Glutamatergic neuron (in vitro differentiated cells): ENCODE data around the gene MSI2. TPM values are rescaled to one million over a fixed set of nuclear protein-coding genes. Genes with fewer than 3 reads are reported as not detected.

ENCODE experiments used
- DNase-seq: peaks from one replicate; pipeline ENCODE4 v3.0.0; 2022
- H3K27ac Mint-ChIP-seq: one replicate; pipeline ENCODE4 v1.8.0; 2020; ENCODE audit warnings: mild to moderate bottlenecking, mixed read lengths, inconsistent platforms; ENCODE audit not compliant: unreplicated experiment
- H3K27me3 Mint-ChIP-seq: one replicate; pipeline ENCODE4 v1.8.0; 2020; ENCODE audit warnings: mild to moderate bottlenecking, moderate library complexity, mixed read lengths, inconsistent platforms; ENCODE audit not compliant: unreplicated experiment
- H3K36me3 Mint-ChIP-seq: one replicate; pipeline ENCODE4 v1.8.0; 2020; ENCODE audit warnings: mild to moderate bottlenecking, mixed read lengths, inconsistent platforms; ENCODE audit not compliant: unreplicated experiment
- H3K4me1 Mint-ChIP-seq: one replicate; pipeline ENCODE4 v1.8.0; 2020; ENCODE audit warnings: mild to moderate bottlenecking, low read depth, mixed read lengths, inconsistent platforms; ENCODE audit not compliant: unreplicated experiment
- H3K4me3 Mint-ChIP-seq: one replicate; pipeline ENCODE4 v1.8.0; 2020; ENCODE audit warnings: mild to moderate bottlenecking, mixed read lengths, inconsistent platforms; ENCODE audit not compliant: unreplicated experiment
- H3K9me3 Mint-ChIP-seq: one replicate; pipeline ENCODE4 v1.8.0; 2020; ENCODE audit warnings: mild to moderate bottlenecking, moderate library complexity, mixed read lengths, inconsistent platforms; ENCODE audit not compliant: unreplicated experiment
- total RNA-seq: library from RNA; stranded (reverse); fragmentation: NEBNext Ultra II Directional; extraction: Animal tissue kit (Norgen Biotek cat#: 25700); gene quantifications from one replicate; pipeline ENCODE4 v1.2.1, GENCODE V29; 2021; ENCODE audit not compliant: unreplicated experiment
- TF ChIP-seq, protein P1 (sequence below): fragments of 200-600 bp; sonication (generic); IDR thresholded peaks from one replicate; pipeline ENCODE4 v1.5.0; 2021; ENCODE audit not compliant: partially characterized antibody, unreplicated experiment

The MSI2 gene
- total RNA-seq, 1 donor from 2014 or later = 141 TPM

DNA sequence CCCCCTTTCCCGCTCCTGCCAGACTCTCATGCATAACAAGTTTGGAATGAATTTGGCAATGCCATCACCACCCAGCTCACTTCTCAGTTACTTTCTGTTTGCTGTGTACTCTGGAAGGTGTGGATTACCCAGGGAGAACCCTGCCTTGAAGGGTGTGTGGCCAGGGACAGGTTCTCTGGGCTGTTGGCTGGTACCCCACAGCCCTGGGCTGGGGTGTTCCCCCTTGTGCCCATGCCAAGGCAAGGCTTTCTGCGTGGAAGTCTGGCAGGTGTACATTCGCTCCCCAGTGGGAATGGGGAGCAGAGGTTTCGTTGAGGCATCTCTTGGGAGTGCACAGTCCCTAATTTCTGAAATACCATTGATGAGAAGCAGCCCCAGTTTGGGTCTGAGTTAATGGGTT is 301.1 kb downstream of the MSI2 start:
- TF ChIP-seq, protein P1, sequence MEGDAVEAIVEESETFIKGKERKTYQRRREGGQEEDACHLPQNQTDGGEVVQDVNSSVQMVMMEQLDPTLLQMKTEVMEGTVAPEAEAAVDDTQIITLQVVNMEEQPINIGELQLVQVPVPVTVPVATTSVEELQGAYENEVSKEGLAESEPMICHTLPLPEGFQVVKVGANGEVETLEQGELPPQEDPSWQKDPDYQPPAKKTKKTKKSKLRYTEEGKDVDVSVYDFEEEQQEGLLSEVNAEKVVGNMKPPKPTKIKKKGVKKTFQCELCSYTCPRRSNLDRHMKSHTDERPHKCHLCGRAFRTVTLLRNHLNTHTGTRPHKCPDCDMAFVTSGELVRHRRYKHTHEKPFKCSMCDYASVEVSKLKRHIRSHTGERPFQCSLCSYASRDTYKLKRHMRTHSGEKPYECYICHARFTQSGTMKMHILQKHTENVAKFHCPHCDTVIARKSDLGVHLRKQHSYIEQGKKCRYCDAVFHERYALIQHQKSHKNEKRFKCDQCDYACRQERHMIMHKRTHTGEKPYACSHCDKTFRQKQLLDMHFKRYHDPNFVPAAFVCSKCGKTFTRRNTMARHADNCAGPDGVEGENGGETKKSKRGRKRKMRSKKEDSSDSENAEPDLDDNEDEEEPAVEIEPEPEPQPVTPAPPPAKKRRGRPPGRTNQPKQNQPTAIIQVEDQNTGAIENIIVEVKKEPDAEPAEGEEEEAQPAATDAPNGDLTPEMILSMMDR = no peak
- Mint-ChIP-seq H3K9me3 (peaks cover 24% of the 10 kb centered on the region), H3K36me3 (no peaks in the 10 kb centered on the region), H3K27ac (peak overlapping the region; percentile 52), H3K27me3 (peaks cover 12% of the 10 kb centered on the region), H3K4me3 (no peak overlapping the region), H3K4me1 (peaks cover 73% of the 10 kb centered on the region)
- no peak for DNase-seq

DNA sequence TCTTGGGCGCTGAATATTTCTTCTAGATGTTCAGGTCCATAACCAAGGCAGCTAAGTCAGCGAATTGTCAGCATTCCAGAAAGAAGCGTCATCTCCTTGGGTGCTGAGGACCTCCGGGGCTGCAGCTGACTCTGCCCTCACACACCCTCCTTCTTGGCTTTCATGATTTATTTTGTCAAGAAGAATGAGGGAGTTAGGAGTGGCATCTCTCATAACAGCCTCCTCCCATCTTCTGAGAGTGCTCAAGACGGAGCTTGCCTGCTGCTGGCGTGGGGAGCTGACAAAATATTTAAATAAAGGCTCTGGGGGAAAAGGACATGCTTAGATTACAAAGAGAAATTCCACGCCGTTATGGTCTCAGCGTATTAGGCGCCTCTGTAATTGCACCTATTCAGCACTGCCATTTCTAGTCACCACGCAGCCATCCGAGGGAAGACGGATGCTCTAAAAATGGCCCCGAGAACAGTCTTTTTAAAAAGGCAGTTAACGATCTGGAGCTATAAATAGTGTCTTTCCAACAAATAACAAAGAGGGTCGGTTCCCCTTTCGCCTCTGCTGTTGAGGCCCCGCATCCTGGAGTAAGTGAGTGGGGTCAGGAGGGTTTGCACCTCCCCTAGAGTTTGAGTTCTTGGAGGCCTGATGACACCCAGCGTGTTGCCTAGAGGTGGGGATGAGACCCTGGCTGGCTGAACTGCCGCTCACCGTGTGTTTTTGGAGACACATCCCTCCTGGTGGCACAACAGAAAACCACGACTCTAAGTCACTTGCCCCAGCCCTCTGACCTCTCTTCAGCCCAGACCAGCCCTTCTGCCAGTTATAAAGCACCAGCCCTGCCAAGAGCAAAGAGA is 301.7 kb downstream of the MSI2 start:
- Mint-ChIP-seq H3K27ac (peak overlapping the region; percentile 52), H3K36me3 (no peaks in the 10 kb centered on the region), H3K9me3 (peaks cover 24% of the 10 kb centered on the region), H3K4me3 (peak overlapping the region; percentile 50), H3K4me1 (peaks cover 68% of the 10 kb centered on the region), H3K27me3 (peaks cover 9% of the 10 kb centered on the region)
- TF ChIP-seq, protein P1 = no peak
- no peak for DNase-seq

DNA sequence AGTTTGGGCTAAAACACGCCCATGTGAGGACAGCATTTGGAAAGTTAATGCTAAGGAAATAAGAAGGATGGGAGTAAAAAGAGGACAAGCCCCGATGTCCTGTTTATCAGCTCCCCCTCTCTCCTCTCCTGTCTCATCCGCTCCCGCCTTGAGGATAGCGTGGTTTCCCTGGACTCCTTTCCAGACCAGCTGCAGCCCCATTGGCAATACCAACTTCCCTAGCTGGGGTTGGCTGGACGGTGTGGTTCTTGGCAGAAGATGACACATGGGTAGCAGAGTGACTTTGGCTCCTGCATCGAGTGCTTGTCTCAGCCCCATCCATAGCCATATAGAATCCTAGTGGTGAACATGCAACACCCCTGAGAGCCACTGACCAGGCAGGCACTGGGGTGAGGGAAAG is 302.9 kb downstream of the MSI2 start:
- peaks cover 10% of the 10 kb centered on the region for H3K27me3 Mint-ChIP-seq
- H3K9me3 Mint-ChIP-seq = peaks cover 24% of the 10 kb centered on the region
- peak overlapping the region; percentile 80 for H3K27ac Mint-ChIP-seq
- no peak for DNase-seq
- TF ChIP-seq, protein P1 = no peak
- H3K4me1 Mint-ChIP-seq = peaks cover 69% of the 10 kb centered on the region
- H3K4me3 Mint-ChIP-seq = no peak overlapping the region
- no peaks in the 10 kb centered on the region for H3K36me3 Mint-ChIP-seq

DNA sequence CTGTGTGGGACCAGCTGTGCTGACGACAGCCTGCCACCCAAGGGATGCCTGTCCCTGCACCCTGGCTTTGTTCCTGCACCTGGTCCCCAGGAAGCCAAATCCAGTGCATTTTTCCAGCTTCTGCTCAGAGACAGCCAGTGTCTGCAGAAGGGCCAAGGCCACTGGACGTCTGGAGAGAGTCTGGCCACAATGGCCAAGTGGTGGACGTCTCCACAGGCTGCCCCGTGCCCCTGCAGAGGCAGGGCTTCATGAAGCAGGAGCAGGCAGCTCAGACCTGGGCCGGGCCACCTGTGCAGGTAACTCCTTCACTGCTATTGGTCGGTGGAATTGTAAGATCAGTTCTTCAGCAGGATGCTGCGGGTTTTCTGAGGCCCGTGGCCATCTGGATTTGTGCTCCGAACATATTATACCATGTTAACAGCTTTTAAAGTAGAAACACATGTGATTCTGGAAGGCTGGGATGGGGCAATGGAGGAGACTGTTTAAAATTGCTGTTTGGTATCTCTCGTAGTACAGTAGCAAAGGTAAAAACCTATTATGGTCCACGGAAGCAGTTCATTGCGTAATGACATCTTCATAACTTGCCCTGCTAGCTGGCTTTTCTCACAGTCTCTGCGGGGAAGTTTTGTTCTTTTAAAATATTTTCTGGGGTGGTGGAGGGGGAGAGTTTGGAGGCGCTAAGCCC is 303.5 kb downstream of the MSI2 start:
- Mint-ChIP-seq H3K36me3 (no peaks in the 10 kb centered on the region), H3K27ac (peak overlapping the region; percentile 28), H3K4me3 (no peak overlapping the region), H3K9me3 (peaks cover 20% of the 10 kb centered on the region), H3K4me1 (peaks cover 67% of the 10 kb centered on the region), H3K27me3 (peaks cover 7% of the 10 kb centered on the region)
- no peak for DNase-seq
- TF ChIP-seq, protein P1 = no peak

DNA sequence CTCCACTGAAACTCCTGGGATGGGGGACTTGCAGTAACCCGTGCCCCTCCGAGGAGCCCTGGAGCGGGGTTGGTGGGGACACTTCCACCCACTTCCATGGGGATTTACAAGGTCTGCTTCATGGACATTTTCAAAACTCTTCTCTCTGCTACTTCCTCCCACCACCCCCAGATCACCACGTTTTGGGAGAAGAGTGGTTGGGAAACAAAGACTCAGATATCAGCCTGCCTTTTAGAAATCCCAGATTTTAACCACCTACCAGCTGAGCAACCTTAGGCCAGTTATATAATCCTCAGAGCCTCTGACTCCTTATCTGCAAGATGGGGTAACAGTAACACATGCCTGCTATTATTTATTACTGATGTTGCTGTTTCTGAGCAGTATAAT is 304.0 kb downstream of the MSI2 start:
- Mint-ChIP-seq H3K36me3 (no peaks in the 10 kb centered on the region), H3K4me3 (no peak overlapping the region), H3K9me3 (peaks cover 17% of the 10 kb centered on the region), H3K27me3 (peaks cover 7% of the 10 kb centered on the region), H3K27ac (no peak overlapping the region), H3K4me1 (peaks cover 62% of the 10 kb centered on the region)
- TF ChIP-seq, protein P1 = no peak
- no peak for DNase-seq
